ENCODE results near the gene SCN7A.

GRCh38 chr2:166518634-166519390, 24.8 kb upstream of the SCN7A start:
- TF ChIP-seq CTCF (IDR thresholded peaks at IDR 0.05; ENCODE audit: insufficient read depth, low read depth, low read length) (no peak), EZH2 (IDR thresholded peaks at IDR 0.05; ENCODE audit: insufficient read depth, low read length) (no peak)
